Osteoblast (primary cell): Measurements from ENCODE around the gene CREBL2. TPM values are rescaled to one million over a fixed set of nuclear protein-coding genes. Genes with fewer than 3 reads are reported as not detected.

Experiments used
- DNase-seq: peaks from one replicate; pipeline ENCODE4 v3.0.0; 2011; ENCODE audit warnings: low spot score, mixed read lengths; ENCODE audit not compliant: insufficient read length; ENCODE audit errors: missing footprints
- H2AFZ ChIP-seq: 2 replicates; pipeline ENCODE4 v1.6.0; 2011; ENCODE audit warnings: mild to moderate bottlenecking, low read length
- H3K27ac ChIP-seq: 2 replicates; pipeline ENCODE4 v1.5.1; 2011; ENCODE audit warnings: mild to moderate bottlenecking, low read depth, low read length, moderate library complexity
- H3K27me3 ChIP-seq: 2 replicates; pipeline ENCODE4 v1.6.0; 2012; ENCODE audit warnings: mild to moderate bottlenecking, control low read depth, inconsistent platforms, low read length, moderate library complexity; ENCODE audit not compliant: insufficient read depth
- H3K36me3 ChIP-seq: 2 replicates; pipeline ENCODE4 v1.5.1; 2011; ENCODE audit warnings: mild to moderate bottlenecking, low read length, control low read depth, moderate library complexity; ENCODE audit not compliant: insufficient read depth
- H3K4me1 ChIP-seq: 2 replicates; pipeline ENCODE4 v1.5.1; 2011; ENCODE audit warnings: mild to moderate bottlenecking, low read length, control low read depth, moderate library complexity; ENCODE audit not compliant: insufficient read depth
- H3K4me2 ChIP-seq: 2 replicates; pipeline ENCODE4 v1.6.0; 2011; ENCODE audit warnings: mild to moderate bottlenecking, low read length; ENCODE audit not compliant: insufficient read depth
- H3K4me3 ChIP-seq: fragments of 200-600 bp; sonication (generic); 3 replicates; pipeline ENCODE4 v1.5.1; 2012; ENCODE audit warnings: mild to moderate bottlenecking, low read length, inconsistent platforms; ENCODE audit not compliant: insufficient read depth
- H3K79me2 ChIP-seq: 2 replicates; pipeline ENCODE4 v1.6.0; 2012; ENCODE audit warnings: mild to moderate bottlenecking, low read length, control low read depth, inconsistent platforms; ENCODE audit not compliant: insufficient read depth
- H3K9me3 ChIP-seq: 2 replicates; pipeline ENCODE4 v1.5.1; 2011; ENCODE audit warnings: low read depth, low read length, control low read depth
- H4K20me1 ChIP-seq: 2 replicates; pipeline ENCODE4 v1.6.0; 2012; ENCODE audit warnings: mild to moderate bottlenecking, low read length, control low read depth; ENCODE audit not compliant: insufficient read depth
- CTCF ChIP-seq: IDR thresholded peaks from 2 replicates; pipeline ENCODE4 v1.5.1; 2011; ENCODE audit warnings: mild to moderate bottlenecking, low read depth, low read length, moderate library complexity; ENCODE audit errors: extremely low read depth
- total RNA-seq: library from RNA; depleted of rRNA; stranded (reverse); fragments of >200 nt; gene quantifications from 2 replicates; pipeline ENCODE4 v1.2.3, GENCODE V29; 2012

CREBL2 gene
- total RNA-seq, 1 donor, result 47.0 TPM

- no peak overlapping the region for H2AFZ ChIP-seq
- H3K4me2 ChIP-seq, result no peak overlapping the region
- H3K9me3 ChIP-seq, result no peaks in the 10 kb centered on the region
- H3K27me3 ChIP-seq, result no peaks in the 10 kb centered on the region
- no peak for TF ChIP-seq CTCF
- no peak for DNase-seq
- H3K4me1 ChIP-seq, result peaks cover 13% of the 10 kb centered on the region
- no peak overlapping the region for H3K27ac ChIP-seq
- no peaks in the 10 kb centered on the region for H4K20me1 ChIP-seq
- H3K4me3 ChIP-seq, result no peak overlapping the region
- no peaks in the 10 kb centered on the region for H3K36me3 ChIP-seq
- no peaks in the 10 kb centered on the region for H3K79me2 ChIP-seq
These were observed 71.5 kb downstream of the CREBL2 start for GRCh38 chr12:12683136-12683697.

GRCh38 chr12:12683725-12684124 is 72.0 kb downstream of the CREBL2 start:
- Histone ChIP-seq H3K79me2 (no peaks in the 10 kb centered on the region), H3K27me3 (no peaks in the 10 kb centered on the region), H3K27ac (no peak overlapping the region), H3K4me2 (no peak overlapping the region), H4K20me1 (no peaks in the 10 kb centered on the region), H3K36me3 (no peaks in the 10 kb centered on the region), H3K4me3 (no peak overlapping the region), H3K4me1 (peaks cover 13% of the 10 kb centered on the region), H2AFZ (no peak overlapping the region), H3K9me3 (no peaks in the 10 kb centered on the region)
- no peak for TF ChIP-seq CTCF
- no peak for DNase-seq

DNA sequence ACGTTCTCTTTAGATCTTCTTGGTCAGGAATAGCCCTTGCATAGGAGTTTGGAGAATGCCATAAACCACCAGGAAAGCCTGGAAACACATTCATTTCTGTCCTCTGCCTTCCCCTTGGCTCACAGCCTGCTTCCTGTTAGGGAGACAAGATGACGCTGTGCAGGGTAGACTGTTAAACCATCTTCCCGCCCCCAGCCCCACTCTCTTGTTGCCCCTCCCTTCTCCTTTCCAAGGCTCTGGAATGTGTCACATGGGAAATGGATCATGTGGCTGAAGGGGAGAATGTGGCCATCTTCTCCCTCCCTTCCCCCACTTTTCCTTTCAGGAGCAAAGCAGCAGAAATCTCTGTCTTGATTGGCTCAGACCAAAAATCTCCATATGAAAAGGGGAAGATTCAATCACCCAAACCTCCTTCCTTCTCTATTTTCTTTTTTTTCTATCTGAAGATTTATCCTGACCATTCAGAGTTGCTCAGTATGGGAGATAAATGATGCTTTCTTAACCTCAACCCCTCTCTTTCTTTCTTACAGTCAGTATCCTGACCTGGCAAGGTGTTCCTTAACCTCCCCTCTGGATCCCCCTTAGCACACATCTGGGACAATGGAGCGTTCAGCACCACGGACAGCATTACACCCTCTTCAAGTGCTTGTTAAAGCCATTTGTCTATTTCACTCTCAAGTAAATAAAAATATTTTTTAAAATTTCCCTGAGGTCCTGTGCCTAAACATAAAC is 72.9 kb downstream of the CREBL2 start:
- Histone ChIP-seq H3K4me3 (no peak overlapping the region), H4K20me1 (no peaks in the 10 kb centered on the region), H3K4me1 (peaks cover 13% of the 10 kb centered on the region), H3K4me2 (no peak overlapping the region), H3K36me3 (no peaks in the 10 kb centered on the region), H2AFZ (no peak overlapping the region), H3K27ac (no peak overlapping the region), H3K27me3 (no peaks in the 10 kb centered on the region), H3K79me2 (no peaks in the 10 kb centered on the region), H3K9me3 (no peaks in the 10 kb centered on the region)
- TF ChIP-seq CTCF, result no peak
- DNase-seq, result peak; percentile 38

DNA sequence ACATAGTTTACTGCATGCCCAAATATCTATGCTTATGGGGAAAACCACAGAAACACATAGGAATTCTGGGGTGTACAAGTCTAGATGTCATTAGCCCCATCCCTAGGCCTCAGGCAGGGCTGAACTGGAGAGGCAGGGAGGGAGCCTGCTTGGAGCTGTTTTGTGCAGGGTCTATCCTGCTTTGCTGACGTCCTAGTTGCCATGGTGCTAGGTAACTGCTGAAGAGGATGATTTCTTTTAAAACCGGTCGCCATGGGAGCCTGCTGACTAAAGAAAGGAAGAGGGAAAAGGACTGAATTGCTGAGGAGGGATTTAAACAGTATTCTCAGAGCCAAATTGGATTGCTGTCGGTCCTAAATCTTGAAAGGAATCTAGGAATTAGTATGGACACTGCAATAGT is 73.6 kb downstream of the CREBL2 start:
- H3K27me3 ChIP-seq, result no peaks in the 10 kb centered on the region
- H3K4me1 ChIP-seq, result peaks cover 13% of the 10 kb centered on the region
- H4K20me1 ChIP-seq, result no peaks in the 10 kb centered on the region
- H3K79me2 ChIP-seq, result no peaks in the 10 kb centered on the region
- no peak overlapping the region for H3K4me3 ChIP-seq
- no peak overlapping the region for H3K27ac ChIP-seq
- DNase-seq, result no peak
- H3K36me3 ChIP-seq, result no peaks in the 10 kb centered on the region
- H3K9me3 ChIP-seq, result no peaks in the 10 kb centered on the region
- no peak for TF ChIP-seq CTCF
- H3K4me2 ChIP-seq, result no peak overlapping the region
- no peak overlapping the region for H2AFZ ChIP-seq
